Stimulated activated CD4-positive, alpha-beta T cell treated with anti-CD3 and anti-CD28 coated beads, Interleukin-12 subunit alpha, Interleukin-12 subunit beta, amount 100 ng/mL, for 4 hours (primary cell): Measurements from ENCODE around the gene SELENOM.

Experiments
- DNase-seq: peaks from one replicate; pipeline ENCODE4 v3.0.0-alpha.2; 2020

The SELENOM gene

DNA sequence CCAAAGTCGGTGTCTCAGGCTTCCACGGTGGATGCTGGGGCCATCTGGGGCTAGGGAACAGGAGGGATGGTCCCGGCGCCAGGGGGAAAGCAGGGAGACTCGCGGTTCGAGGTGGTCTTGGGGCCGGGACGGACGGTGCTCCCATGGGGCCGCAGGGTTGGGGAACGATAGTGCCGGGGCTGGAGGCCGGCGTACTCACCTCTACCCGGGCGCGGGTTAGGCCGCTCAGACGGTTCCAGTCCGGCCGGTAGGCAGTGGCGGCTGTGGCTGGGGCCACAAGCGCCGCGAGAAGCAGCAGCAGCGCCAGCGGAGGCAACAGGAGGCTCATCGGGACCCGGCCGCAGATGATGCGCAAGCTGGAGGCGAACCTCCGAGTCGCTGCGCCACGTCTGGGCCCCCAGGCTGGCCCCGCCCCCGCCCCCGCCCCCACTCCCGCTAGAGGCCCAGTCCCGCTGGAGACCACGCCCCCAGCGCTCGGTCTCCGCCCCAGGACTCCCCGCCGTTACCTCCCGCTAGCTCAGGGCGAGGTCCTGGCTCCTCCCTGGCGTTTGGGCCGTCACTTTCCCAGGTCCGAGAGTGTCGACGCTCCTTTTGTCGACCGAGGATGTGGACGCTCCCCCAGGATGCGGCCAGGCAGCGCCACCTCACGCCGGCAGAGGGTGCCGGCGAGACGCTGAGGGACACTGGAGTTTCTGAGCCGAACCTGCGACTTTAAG is at the start of gene SELENOM:
Gene SELENOM (minus strand): TSS at position 391 of the 716 bp plus-strand sequence. CDS start 63 bp downstream, at position 328.
- peak; percentile 83 for DNase-seq

GRCh38 chr22:31155422-31155821 is 48.1 kb upstream of the SELENOM start:
- DNase-seq: no peak

DNA sequence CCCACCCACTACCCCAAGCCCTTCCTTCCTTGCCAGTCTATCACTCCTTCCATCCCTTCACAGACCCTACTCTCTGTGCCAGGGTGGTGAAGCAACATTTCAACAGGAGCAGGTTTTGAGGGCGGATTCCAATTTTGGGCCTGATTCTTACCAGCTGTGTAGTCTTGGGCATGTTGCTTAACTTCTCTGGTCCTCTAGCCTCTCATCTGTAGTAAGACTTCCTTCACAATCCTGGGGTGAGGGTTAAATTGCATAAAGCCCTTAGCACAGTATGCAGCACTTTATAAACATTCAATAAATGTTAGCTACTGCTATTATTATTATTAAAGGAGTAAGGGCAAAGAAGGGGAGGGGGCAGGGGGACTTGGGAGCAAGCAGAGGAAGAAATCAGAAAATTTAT is 47.6 kb upstream of the SELENOM start:
- DNase-seq: no peak

DNA sequence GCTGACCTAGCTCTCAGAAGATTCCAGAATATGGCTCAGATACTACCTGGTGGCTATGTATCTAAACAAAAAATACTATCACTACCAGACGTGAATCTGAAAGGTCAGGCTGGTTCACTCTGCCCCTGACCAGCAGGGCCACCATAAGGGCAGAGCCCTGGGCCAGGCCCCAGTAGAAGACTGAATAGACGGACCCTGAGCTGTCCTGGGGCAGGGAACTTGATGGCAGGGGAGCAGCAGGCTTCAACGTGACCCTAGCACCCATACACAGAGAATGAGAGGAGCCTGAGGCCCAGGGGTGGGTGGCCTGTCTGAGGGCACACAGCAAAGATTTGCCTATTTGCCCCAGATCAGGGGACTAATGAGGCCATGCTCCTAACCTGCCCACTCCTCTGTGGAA is 46.0 kb upstream of the SELENOM start:
- DNase-seq: no peak

DNA sequence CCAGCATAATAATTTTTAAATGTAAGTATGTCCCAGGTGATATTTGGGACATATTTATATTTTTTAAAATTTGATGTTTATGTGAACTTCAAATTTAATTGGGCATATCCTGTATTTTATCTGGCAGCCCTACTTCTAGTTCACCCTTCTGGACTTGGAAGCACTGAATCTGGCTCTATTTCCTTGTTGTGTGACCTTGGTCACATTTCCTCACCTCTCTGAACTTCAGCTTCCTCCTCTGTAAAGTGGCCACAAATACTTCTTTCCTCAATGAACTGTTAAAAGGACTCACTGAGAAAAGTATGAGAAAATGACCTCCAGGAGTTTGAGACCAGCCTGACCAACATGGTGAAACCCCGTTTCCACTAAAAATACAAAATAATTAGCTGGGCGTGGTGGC is 44.5 kb upstream of the SELENOM start:
- no peak for DNase-seq

- DNase-seq: no peak
Measured at GRCh38 chr22:31150615-31151014, 43.2 kb upstream of the SELENOM start.

DNA sequence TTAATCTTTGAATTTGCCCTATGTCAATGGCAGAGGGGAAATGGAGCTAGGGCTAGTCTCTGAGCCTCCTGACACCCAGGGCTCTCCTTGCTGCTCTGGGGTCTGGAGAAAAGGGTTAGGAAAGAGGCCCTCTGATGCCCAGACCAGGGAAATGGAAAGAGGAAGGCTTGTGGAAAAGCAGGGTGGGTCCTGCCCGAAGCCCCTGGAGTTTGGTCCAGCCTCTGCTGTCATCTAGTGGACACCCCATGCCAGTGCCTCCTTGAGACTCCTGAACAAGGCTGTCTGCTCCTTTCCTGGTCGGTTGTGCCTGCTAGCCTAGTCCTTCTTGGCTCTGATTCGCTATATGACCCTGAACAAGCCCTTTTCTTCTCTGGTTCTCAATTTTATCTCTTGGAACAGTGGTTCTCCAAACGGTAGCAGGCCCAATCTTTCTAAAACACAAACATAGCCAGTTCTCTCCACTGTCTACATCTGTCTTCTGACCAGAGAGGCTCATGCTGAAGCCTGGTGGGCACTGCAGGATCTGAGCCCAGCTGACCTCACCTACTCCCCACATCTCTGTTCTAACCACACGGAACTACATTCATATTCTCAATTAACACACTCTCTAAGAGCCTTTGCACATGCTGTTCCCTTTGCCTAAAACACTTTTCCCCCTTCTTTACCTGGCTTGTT is 41.7 kb upstream of the SELENOM start:
- DNase-seq: peak; percentile 19

GRCh38 chr22:31148488-31148887 is 41.1 kb upstream of the SELENOM start:
- DNase-seq: no peak

DNA sequence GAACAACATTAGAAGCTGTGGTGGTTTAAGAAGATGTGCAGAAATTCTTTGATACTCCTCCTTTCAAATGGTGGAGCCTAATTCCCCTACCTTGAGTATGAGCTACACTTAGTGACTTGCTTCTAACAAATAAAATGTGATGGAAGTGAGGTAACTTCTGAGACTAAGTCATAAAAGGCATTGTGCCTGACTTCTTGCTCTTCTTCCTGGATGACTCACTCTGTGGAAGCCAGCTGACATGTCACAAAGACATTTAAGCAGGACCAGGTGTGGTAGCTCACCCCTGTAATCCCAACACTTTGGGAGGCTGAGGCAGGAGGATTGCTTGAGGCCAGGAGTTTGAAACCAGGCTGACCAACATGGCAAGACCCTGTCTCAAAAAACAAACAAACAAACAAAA is 36.9 kb upstream of the SELENOM start:
- no peak for DNase-seq

- DNase-seq: no peak
Measured at GRCh38 chr22:31143537-31143936, 36.2 kb upstream of the SELENOM start.

- no peak for DNase-seq
Measured at GRCh38 chr22:31143038-31143437, 35.7 kb upstream of the SELENOM start.

DNA sequence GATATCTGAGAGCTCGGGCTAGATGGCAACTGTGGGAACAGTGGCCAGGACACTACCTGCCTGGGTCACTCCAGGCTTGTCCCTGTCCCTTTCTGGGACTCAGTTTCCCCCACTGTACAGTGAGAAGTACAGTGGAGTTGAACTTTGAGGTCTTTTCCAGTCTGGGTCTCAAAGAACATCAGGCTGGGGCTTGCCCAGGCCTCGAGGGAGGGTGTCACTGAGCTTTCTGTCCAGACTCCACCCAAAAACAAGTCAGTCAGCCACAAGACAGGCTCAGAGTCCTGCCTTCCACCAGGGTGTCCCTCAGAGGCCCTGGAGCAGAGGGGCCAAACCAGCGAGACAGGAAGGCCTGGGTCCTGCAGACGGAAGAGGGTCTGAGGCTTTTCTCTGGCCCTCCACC is 34.9 kb upstream of the SELENOM start:
- DNase-seq: no peak

GRCh38 chr22:31141551-31141950 is 34.2 kb upstream of the SELENOM start:
- DNase-seq: no peak

- DNase-seq: no peak
Measured at GRCh38 chr22:31140746-31141145, 33.4 kb upstream of the SELENOM start.

DNA sequence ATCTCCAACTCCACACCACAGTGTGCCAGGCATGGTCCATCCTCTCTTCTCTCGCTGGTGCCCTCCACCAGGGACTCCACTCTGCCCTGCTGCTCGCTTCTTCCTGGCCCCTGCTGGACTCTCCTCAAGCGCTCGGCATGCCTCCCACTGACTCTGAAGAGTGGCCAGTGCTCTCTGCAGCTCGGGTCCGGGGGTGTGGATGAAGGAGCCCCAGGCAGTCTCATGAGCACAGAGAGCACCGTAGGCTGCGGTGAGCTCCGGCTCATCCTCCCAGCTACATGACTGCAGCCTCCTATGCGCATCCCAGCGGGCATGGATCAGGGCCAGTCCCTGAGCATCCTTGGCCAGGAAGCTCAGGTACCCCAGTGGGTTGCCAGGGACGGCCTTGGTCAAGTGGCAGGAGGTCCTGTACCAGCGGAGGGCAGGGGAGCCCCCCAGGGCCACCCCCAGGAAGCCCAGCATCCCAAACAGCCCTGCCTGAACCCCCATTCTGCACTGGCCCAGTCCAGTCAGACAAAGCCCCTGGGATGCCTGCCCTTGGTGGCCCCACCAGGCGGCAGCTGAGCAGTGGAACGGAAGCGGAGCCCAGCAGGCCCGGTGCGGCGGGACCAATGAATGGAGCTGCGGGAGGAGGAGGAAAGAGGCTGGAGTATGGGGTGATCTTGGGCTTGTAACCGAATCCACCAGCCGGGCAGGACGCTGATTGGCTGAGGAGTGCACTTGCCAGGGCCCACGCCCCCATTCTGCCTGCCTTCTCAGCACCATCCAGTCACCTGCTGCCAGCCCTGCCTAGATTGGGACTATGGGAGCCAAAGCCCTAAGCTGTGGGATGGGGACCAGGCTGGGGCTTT is 32.7 kb upstream of the SELENOM start, which contains the start of gene PLA2G3:
Gene PLA2G3 (minus strand): TSS at position 643 of the 851 bp plus-strand sequence. CDS start 154 bp downstream, at position 489.
- DNase-seq: no peak

GRCh38 chr22:31139066-31139465 is 31.7 kb upstream of the SELENOM start:
- no peak for DNase-seq

DNA sequence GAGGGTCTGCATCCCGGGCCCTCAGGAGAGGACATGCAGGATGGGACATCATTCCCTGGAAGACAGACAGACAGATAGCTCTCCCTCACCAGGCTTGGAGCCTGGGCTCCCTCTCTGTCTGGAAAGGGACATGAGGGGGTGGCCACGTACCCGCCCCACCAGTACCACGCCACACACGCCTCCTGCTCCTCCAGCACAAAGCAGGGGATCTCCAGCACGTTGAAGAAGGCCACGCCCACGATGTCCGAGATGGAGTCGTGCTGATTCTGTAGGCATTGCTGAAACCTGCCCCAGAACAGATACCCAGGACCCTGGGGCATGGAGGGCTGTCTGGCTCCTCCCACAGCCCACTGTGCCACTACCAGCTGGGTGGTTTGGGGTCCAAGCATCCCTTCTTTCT is 30.8 kb upstream of the SELENOM start:
- no peak for DNase-seq

- DNase-seq: no peak
Measured at GRCh38 chr22:31137721-31138120, 30.4 kb upstream of the SELENOM start.

DNA sequence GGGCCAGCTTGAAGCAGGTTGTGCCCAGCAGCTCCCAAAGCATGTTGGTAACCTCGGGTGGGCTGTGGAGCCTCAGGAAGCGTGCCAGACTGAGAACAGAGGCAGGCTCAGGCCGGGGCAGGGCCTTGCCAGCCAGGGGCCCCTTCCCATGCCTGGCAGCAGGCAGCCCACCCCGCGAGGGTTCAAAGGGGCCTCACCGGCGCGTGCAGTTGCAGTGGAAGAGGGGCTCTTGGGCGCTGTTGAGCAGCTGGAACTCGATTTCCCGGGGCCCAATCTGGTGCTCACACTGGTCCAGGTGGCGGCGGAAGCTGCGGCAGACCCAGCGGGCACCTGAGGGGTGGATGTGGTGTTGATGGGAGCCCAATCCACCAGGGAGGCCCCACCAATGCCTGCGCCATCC is 29.3 kb upstream of the SELENOM start:
- no peak for DNase-seq

DNA sequence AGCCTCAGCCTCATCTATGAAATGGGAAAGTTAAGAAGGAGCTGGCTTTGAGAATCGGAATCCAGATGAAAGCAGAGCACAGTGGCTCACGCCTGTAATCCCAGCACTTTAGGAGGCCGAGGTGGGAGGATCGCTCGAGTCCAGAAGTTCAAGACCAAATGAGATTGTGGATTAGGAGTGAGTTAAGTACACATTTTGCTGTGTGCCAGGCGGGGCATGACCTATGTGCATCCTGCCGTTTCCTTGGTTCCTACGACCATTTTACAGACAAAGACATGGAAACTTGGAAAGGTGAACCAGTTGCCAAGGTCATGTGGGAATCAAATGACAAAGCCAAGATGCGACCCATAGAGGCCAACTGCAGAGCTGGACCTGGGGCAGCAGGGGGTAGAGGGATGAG is 28.8 kb upstream of the SELENOM start:
- no peak for DNase-seq

DNA sequence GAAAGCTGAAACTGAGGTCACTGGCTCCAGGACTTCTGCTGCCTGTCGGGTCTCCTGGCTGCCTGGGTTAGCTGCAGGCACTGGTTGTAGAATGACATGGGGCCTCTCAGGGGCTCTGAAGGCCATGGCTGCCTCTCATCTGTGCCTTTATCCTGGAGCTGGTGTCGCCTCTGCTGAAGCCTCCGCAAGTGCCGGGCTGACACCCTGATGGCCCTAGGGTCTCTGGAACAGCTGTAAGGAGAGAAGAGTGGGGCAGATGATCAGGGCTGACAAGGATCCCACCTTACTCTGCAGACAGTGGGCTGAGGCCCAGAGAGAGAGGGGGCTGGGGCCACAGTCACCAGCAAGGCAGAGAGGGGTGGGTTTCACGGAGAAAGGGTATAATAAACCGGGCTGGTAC is 28.3 kb upstream of the SELENOM start:
- no peak for DNase-seq

DNA sequence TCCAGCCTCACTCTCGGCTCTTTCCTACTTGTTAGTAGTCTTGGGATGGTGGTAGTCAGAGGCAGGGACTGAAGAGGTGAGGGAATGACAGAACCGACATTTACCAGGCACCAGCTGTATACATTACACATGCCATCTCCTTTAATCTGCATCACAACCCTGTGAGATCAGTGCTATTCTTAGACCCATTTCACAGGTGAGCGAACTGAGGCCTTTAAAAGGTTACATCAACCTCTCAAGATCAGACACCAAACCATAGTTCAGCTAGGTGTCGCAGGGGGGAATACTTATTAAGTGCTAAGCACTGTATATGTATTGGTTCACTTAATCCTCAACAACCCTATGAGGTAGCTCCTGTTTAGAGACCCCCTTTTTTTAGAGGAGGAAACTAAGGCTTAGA is 27.3 kb upstream of the SELENOM start:
- no peak for DNase-seq

GRCh38 chr22:31133911-31134310 is 26.5 kb upstream of the SELENOM start:
- DNase-seq: no peak

DNA sequence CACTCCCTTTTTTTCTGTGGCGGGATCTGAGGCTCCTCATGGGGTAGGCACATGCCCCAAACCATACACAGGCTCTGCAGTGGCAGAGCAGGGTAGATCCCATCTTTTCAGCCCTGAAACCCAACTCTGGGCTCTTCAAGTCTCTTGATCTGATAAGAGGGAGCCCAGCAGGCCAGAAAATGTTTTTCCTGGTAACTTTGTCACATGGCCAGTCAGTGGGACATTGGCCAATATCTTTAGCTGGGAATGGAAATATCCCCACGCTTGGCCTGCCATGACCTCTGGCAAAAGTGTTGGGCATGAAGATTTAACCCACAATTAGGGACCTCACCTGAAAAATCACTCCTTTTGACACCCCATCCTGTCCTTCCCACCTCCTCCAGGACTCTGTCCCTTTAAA is 23.5 kb upstream of the SELENOM start:
- no peak for DNase-seq
